HTERT RPE-1 (cell line): Measurements from ENCODE around the gene ZBTB46.

ENCODE experiments used
- in situ Hi-C: fragments of 300-500 bp; cut with MboI; formaldehyde crosslinking; loops from 4 replicates; pipeline ENCODE4 v1.14.3; 2020; ENCODE audit warnings: low sequenced_read_pairs

ZBTB46 gene

DNA sequence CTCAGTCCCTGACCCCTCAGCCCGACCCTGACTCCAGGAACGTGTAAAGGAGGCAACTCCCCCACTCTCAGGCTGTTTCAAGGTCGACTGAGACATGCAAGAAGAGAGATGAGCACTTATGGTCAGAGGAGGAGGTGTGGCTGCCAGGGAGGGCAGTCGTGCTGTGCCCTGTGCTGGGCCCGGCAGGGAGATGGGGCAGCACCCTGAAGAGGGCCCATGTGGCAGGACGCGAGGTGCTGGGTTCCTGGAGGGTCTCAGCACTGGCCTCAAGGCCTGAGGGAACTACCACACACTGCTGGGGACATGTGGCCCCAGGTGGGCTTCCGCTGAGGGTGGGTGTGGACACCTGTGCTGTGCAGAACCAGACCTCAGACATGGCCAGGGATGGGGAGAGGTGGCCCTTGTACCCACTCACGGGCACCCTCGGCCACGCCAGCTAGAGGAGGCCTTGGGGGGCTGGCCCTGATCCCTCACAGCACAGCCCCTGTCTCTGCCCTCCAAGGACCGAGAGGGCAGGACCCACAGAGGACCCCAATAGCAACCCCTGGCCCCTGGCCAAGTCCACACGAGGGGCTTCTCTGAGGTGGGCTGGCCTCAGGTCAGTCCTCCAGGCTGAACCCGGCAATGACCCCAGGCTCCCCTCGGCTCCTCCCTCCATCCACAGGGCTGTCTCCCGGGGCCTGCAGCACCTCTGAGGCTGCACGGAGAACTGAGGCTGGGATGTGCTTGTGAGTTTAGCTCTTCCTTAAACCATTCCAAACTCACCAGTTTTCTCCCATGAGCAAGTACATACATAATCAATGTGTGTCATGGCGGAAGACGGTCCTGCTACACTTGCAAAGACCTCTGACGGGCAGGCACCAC, 82.8 kb downstream of the ZBTB46 start:
- in situ Hi-C loops = no loop called here

DNA sequence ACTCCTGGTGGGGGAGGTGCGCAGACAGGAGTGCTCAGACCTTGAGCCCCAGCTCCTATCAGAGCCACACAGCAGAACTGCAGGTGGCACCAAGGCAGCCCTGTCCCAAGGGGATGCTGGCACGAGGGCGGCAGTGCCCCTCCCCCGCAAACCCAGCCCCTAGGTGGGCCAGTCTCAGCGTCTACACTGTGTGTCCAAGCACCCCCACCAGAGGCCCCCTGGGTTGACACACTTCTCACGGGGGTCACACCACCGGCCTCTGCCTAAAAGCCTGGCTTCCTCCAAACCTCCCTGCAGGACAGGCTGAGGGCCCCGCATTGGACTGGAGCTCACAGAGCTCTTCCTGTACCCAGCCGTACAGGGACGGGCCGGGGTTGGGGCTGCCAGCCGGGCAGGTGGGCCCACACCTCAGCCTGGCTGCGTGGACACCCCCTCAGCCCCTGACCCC, 83.4 kb downstream of the ZBTB46 start:
- in situ Hi-C loops = no loop called here

GRCh38 chr20:63746751-63747315, 84.2 kb downstream of the ZBTB46 start:
- in situ Hi-C loops = no loop called here

DNA sequence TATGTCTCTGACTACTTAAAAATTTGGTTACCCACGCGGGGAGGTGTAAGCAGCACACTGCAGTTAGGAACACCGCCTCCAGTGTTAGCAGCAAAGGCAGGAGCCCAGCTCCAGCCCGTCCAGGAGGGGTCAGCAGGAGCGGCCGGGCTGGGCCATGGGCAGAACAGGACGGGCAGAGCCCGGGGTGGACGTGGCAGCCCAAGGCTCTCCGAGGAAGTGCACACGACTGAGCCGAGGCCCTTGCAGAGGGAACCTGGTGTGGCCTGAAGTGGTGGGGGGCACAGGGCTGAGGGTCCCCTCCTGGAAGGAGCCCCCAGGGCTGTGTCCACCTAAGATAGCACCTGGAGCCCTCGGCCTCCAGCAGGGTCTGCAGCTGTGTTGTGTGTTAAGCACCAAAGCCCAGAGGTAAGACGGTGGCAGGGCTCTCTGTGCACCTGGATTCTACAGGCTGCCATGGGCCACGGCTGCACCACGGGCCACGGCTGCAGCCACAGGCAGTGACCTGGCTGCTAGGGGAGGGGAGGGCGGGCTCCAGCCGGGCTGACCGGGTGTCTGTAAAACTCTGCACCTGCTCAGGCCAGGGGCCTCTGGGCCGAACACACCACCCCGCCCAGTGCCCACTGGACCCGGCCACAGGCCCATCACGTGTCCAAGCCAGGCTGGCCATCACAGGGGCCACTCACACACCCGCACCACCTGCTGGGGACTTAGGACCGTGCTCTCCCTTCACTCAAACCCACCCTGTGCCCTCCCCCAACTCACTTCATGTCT, 84.9 kb downstream of the ZBTB46 start:
- in situ Hi-C loops = no loop called here

DNA sequence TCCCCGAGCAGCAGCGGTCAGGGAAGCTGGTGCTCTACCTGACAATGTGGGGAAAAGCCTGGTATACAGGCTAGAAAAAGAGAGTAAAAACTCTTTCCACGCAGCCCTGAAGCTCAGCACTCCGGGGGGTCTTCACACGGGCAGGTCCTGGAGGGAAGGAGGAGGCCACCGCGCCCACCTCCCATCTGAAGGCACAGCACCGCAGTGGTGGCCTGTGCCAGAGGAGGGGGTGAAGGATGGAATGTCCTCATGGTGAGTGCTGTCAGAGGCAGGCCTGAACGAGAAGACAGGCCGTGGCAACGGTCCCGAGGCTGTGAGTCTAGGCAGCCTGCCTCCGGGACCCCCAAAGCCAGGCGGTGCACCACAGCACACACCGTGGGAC, 85.6 kb downstream of the ZBTB46 start:
- in situ Hi-C loops = no loop called here

GRCh38 chr20:63744574-63745423, 86.3 kb downstream of the ZBTB46 start:
- in situ Hi-C loops = no loop called here

GRCh38 chr20:63744158-63744557, 86.9 kb downstream of the ZBTB46 start:
- in situ Hi-C loops = no loop called here

DNA sequence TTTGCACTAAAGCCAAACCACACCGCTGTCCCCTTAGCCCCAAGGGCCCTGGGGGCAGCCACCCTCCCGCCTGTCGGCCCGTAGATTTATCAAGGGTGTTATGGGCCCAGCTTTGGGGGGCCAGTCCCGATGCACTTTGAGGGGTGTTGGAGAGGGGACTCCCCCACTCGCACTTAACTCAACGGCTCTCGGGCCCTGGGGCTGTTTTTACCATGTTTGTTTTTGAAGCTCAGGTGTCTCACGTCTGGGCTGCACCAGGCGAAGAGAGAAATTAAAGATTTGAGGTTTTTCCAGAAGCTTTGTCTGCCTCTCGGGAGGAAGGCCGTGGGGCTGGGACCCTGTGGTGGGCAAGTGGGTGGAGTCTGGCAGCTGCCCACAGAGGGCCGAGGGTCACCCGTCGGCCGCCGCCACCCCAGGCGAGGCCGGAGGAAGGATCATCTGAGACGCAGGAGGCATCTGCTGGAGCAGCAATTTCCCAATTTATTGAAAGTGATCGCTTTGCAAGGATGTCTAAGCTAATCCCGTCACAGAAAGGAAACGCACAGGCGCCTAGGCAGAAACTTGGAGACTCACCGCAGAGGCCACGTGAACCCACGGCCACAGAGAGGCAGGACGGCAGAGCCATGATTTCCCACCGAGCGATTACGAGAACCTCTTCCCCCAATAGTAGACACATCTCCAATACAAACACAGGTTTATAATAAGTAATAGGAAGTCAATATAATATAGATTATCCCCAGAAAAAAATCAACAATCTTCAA, 87.7 kb downstream of the ZBTB46 start:
- in situ Hi-C loops = no loop called here

GRCh38 chr20:63742381-63743024, 88.6 kb downstream of the ZBTB46 start:
- in situ Hi-C loops = no loop called here

- in situ Hi-C loops = no loop called here
These were observed 89.2 kb downstream of the ZBTB46 start for GRCh38 chr20:63741676-63742380.

- in situ Hi-C loops = no loop called here
These were observed 89.7 kb downstream of the ZBTB46 start for GRCh38 chr20:63741354-63741675.

DNA sequence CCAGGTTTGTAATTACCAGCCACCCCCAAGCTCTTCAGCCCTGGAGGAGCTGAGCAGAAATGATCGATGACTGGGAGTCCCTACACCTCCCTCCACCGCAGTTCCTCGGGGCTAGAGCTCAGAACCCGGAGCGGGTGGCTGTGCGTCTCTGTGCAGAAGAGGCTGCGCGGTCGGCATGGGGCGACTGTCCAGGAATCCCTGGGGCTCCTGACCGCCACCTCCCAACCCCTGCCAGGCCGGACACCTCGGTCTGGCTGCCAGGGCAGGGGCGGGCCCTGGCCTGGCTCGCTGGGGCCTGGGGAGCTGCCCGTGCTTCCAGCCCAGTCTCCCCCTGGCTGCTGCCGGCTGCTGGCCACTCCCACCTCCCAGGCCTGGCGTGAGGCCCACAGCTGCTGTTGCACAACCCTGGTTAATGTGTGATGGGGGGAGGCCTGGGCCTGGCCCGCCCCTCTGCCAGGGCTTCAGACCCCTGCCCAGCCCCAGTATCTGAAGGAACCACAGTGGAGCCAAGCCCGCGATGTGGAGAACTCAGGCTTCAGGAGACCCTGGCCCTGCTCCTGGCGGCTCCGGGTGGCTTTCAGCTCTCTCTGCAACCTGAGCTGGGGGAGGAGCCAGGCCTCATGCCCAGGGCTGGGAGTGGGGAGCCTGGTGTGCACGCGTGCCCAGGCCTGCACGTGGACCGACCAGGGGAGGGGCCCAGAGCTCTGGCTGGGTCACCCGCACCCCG, 90.3 kb downstream of the ZBTB46 start:
- in situ Hi-C loops = no loop called here

GRCh38 chr20:63740070-63740626, 90.9 kb downstream of the ZBTB46 start:
- in situ Hi-C loops = no loop called here

DNA sequence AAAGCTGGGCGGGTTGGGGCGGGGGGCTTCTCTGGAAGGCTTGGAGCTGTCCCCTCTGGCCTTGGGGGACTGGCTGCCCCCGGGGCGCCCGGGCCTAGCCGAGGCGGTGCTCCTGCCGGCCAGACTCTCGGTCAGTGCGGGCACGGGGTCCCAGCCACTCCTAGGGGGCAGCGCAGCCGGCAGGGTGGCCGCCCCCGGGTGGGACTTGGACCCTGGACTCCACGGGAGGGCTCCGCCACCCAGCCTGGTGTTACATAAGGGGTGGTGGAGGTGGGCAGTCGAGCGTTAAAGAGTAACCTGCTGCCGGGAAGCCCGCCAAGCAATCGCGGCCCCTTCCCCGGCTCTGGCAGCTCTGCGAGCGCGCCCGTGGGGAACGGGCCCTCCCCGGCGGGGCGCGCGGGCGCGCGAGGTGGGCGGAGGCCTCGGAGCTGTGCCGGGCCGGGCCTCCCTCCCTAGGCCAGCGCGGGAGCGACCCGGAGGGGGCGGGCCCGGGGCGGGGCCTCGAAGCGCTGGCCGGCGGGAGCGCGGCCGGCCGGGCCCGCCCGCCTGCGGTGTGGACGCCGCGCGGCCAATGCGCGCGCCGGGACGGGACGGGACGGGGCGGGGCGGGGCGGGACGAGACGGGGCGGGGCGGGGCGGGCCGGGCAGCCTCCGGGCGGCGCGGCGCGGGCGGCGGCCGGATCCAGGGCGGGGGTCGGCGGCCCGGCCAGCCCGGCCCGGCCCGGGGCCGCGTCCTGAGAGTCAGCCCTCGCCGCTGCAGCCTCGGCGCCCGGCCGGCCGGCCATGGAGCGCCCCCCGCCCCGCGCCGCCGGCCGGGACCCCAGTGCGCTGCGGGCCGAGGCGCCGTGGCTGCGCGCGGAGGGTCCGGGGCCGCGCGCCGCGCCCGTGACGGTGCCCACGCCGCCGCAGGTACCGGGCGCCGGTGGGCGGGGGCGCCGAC, 91.7 kb downstream of the ZBTB46 start, which contains the start of gene SLC2A4RG:
TSS of gene SLC2A4RG (plus strand) at position 647 of the 940 bp plus-strand sequence. CDS start at position 784, 137 bp downstream.
- in situ Hi-C loops = no loop called here

DNA sequence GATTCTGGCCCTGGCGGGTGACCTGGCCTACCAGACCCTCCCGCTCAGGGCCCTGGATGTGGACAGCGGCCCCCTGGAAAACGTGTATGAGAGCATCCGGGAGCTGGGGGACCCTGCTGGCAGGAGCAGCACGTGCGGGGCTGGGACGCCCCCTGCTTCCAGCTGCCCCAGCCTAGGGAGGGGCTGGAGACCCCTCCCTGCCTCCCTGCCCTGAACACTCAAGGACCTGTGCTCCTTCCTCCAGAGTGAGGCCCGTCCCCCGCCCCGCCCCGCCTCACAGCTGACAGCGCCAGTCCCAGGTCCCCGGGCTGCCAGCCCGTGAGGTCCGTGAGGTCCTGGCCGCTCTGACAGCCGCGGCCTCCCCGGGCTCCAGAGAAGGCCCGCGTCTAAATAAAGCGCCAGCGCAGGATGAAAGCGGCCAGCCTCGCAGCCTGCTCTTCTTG, 92.4 kb downstream of the ZBTB46 start:
- in situ Hi-C loops = no loop called here

- in situ Hi-C loops = no loop called here
These were observed 92.9 kb downstream of the ZBTB46 start for GRCh38 chr20:63737945-63738686.
